ENCODE results near the gene TIPRL.

Gene TIPRL

DNA sequence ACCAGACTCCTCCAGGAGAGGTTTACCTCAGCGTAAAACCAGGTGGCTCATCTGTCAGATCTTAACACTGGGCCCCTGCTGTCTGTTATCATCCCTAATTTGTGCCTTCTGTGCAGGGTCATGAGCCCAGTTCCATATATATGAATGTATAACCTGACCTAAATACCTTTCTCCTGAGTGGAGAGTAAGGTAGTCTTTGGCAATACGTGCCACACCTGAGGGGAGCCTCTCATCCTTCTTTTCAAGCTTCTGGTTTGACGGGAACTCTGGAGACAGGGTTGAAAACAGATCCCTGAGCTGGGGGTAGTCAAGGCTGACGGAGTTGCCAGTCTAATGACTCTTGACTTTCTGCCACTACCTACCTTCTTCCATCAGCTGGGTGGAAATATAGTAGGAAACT is 51.1 kb downstream of the TIPRL start:
- Histone ChIP-seq H3K27ac (no peak overlapping the region), H2AFZ (ENCODE audit: low read depth) (no peak overlapping the region), H3K4me3 (IDR thresholded peaks at IDR 0.05; ENCODE audit: insufficient read depth, low read depth, low read length) (no peak overlapping the region), H3K36me3 (ENCODE audit: insufficient read depth) (no peaks in the 10 kb centered on the region), H3K27me3 (ENCODE audit: insufficient read depth, low read depth) (no peaks in the 10 kb centered on the region), H3K9ac (no peak overlapping the region), H3K79me2 (ENCODE audit: insufficient read depth, low read depth) (peaks cover 38% of the 10 kb centered on the region), H4K20me1 (ENCODE audit: insufficient read depth) (peaks cover 8% of the 10 kb centered on the region; the same call in 1 of the 2 replicates), H3K4me2 (no peak overlapping the region), H3K4me1 (ENCODE audit: low read depth, poor library complexity, severe bottlenecking) (peaks cover 31% of the 10 kb centered on the region)
- TF ChIP-seq, protein P1, sequence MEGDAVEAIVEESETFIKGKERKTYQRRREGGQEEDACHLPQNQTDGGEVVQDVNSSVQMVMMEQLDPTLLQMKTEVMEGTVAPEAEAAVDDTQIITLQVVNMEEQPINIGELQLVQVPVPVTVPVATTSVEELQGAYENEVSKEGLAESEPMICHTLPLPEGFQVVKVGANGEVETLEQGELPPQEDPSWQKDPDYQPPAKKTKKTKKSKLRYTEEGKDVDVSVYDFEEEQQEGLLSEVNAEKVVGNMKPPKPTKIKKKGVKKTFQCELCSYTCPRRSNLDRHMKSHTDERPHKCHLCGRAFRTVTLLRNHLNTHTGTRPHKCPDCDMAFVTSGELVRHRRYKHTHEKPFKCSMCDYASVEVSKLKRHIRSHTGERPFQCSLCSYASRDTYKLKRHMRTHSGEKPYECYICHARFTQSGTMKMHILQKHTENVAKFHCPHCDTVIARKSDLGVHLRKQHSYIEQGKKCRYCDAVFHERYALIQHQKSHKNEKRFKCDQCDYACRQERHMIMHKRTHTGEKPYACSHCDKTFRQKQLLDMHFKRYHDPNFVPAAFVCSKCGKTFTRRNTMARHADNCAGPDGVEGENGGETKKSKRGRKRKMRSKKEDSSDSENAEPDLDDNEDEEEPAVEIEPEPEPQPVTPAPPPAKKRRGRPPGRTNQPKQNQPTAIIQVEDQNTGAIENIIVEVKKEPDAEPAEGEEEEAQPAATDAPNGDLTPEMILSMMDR (conservative IDR thresholded peaks at IDR 0.05; ENCODE audit: low read depth, low read length): no peak

DNA sequence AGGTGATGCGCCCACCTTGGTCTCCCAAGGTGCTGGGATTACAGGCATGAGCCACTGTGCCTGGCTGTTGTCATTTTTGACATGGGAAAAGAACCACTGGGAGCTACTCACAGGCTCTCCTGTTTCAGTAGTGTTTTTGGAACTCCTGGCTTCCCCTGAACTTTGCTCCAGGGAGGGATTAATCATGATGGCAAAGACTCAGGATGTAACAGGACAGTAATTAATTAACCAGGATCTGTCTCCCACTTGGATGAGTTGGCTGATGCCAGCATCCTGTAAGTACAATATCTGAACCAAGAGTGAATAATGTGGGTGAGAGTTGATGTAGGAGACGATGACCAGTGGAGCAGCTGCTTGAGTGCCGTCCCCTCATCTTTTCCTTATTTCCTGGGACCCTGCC is 51.9 kb downstream of the TIPRL start:
- no peak overlapping the region for H3K27ac ChIP-seq
- H3K9ac ChIP-seq: no peak overlapping the region
- peaks cover 33% of the 10 kb centered on the region for H3K4me1 ChIP-seq (ENCODE audit: low read depth, poor library complexity, severe bottlenecking)
- H3K4me3 ChIP-seq (IDR thresholded peaks at IDR 0.05; ENCODE audit: insufficient read depth, low read depth, low read length): no peak overlapping the region
- H3K79me2 ChIP-seq (ENCODE audit: insufficient read depth, low read depth): peaks cover 38% of the 10 kb centered on the region
- H2AFZ ChIP-seq (ENCODE audit: low read depth): no peak overlapping the region
- no peak overlapping the region for H3K4me2 ChIP-seq
- peaks cover 8% of the 10 kb centered on the region; the same call in 1 of the 2 replicates for H4K20me1 ChIP-seq (ENCODE audit: insufficient read depth)
- no peaks in the 10 kb centered on the region for H3K36me3 ChIP-seq (ENCODE audit: insufficient read depth)
- TF ChIP-seq, protein P1 (conservative IDR thresholded peaks at IDR 0.05; ENCODE audit: low read depth, low read length): no peak
- no peaks in the 10 kb centered on the region for H3K27me3 ChIP-seq (ENCODE audit: insufficient read depth, low read depth)

DNA sequence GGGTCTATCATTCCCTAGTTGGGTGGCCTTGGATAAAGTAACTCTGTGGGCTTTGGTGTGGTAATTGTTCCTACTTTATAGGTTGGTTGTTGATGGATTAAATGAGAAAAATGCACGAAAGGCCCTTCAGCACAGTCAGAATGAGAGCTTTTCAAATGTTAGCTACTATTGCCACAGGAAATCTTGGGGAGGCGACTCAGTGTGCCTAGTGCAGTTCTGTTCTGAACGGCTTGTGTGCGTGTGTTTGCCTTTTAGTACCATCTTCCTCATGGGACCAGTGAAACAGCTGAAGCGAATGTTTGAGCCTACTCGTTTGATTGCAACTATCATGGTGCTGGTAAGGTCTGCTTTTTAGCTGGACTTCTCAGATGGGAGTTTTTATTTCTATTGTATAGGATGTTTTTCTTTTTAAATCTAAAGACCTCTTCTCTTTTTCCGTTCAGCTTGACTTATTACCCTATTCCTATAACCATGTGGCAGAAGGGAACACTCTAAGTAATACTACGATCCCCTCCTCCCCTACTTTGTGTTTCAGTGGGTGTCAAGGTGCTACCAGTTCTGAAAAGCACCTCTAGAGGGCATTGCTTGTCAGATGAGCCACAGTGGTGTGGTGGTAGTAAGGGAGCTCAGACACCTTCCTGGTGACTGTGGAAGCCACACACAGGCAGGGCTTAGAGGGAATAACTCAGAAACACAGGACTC is 56.2 kb downstream of the TIPRL start:
- Histone ChIP-seq H2AFZ (ENCODE audit: low read depth) (no peak overlapping the region), H3K27ac (no peak overlapping the region), H3K9ac (no peak overlapping the region), H3K79me2 (ENCODE audit: insufficient read depth, low read depth) (no peaks in the 10 kb centered on the region; the same call in 1 of the 2 replicates), H3K4me1 (ENCODE audit: low read depth, poor library complexity, severe bottlenecking) (peaks cover 25% of the 10 kb centered on the region), H3K27me3 (ENCODE audit: insufficient read depth, low read depth) (no peaks in the 10 kb centered on the region), H3K4me2 (no peak overlapping the region), H3K4me3 (IDR thresholded peaks at IDR 0.05; ENCODE audit: insufficient read depth, low read depth, low read length) (no peak overlapping the region), H3K36me3 (ENCODE audit: insufficient read depth) (no peaks in the 10 kb centered on the region), H4K20me1 (ENCODE audit: insufficient read depth) (no peaks in the 10 kb centered on the region)
- TF ChIP-seq, protein P1 (conservative IDR thresholded peaks at IDR 0.05; ENCODE audit: low read depth, low read length): peak; percentile 93

DNA sequence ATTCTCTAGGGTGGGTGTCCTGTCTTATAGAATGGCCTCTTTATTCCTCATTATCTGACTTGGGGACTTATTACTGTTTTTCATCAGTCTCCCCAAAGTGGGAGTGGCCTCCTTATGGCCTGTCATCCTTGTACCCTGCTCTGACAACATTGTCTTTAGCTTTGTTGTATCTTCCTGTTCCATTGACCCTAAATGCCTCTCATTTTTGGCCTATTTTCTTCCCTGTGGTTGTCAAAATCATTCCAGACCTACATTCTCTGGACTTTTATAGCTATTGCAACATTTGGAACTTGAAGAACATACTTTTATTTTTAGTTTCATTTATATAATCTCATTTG is 56.8 kb downstream of the TIPRL start:
- no peaks in the 10 kb centered on the region for H3K36me3 ChIP-seq (ENCODE audit: insufficient read depth)
- H3K4me1 ChIP-seq (ENCODE audit: low read depth, poor library complexity, severe bottlenecking): peaks cover 25% of the 10 kb centered on the region
- H4K20me1 ChIP-seq (ENCODE audit: insufficient read depth): no peaks in the 10 kb centered on the region
- TF ChIP-seq, protein P1 (conservative IDR thresholded peaks at IDR 0.05; ENCODE audit: low read depth, low read length): peak; percentile 56; the same call in 1 of the 2 replicates
- no peaks in the 10 kb centered on the region; the same call in 1 of the 2 replicates for H3K79me2 ChIP-seq (ENCODE audit: insufficient read depth, low read depth)
- no peaks in the 10 kb centered on the region for H3K27me3 ChIP-seq (ENCODE audit: insufficient read depth, low read depth)
- H3K4me3 ChIP-seq (IDR thresholded peaks at IDR 0.05; ENCODE audit: insufficient read depth, low read depth, low read length): no peak overlapping the region
- H2AFZ ChIP-seq (ENCODE audit: low read depth): no peak overlapping the region
- no peak overlapping the region for H3K4me2 ChIP-seq
- H3K9ac ChIP-seq: no peak overlapping the region
- no peak overlapping the region for H3K27ac ChIP-seq
